GM19328 (cell line): ENCODE measurements around the gene LCN10.
"Not testable (repeated sequence)": the region's sequence is repeated elsewhere in the genome, so short reads cannot be mapped to it uniquely, and the experiment has no call there.

Experiments
- ATAC-seq: cut with Tn5 transposase; IDR thresholded peaks from one replicate; pipeline ENCODE4 v1.9.1; 2021; ENCODE audit warnings: mild to moderate bottlenecking, moderate library complexity; ENCODE audit not compliant: unreplicated experiment

LCN10 gene

DNA sequence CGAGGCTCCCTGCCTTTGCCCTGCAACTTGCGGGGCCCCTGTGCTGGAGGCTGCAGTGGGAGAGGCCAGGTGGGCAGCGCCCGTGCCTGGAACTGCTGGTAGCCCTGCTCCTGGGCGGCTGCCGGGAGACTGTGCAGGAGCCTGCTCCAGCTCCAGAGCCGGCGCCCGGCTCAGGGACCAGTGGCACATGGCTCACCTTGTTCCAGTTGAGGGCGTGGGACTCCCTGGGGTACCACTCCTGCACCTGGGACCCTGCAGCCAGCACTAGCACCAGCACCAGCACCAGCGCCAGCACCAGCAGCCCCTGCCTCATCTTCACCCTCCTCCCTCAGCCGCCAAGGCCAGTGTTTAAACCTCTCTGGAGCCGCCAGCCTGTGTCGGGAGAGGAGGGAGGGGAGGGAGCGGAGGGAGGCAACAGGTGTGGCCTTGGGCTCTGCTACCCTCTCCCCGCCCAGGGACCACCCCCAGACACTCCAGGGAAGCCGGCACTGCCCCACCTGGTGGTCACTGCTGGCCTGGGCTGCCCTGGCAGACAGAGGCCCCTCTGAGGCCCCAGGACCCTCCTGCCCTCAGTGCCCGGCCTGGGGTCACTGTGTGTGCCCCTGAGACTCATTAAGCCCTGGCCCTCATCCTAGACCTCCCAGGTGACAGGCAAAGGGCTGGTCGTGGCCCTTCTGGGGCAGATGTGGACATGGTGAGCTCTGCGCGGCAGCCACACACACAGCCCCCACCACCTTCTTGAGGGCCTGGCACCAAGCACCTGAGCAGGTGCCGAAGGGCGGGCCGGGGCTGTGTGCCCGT is at the start of gene LCN10:
TSS of gene LCN10 (minus strand) at position 350 of the 801 bp plus-strand sequence. CDS start at position 313, 37 bp downstream.
- ATAC-seq: no peak

DNA sequence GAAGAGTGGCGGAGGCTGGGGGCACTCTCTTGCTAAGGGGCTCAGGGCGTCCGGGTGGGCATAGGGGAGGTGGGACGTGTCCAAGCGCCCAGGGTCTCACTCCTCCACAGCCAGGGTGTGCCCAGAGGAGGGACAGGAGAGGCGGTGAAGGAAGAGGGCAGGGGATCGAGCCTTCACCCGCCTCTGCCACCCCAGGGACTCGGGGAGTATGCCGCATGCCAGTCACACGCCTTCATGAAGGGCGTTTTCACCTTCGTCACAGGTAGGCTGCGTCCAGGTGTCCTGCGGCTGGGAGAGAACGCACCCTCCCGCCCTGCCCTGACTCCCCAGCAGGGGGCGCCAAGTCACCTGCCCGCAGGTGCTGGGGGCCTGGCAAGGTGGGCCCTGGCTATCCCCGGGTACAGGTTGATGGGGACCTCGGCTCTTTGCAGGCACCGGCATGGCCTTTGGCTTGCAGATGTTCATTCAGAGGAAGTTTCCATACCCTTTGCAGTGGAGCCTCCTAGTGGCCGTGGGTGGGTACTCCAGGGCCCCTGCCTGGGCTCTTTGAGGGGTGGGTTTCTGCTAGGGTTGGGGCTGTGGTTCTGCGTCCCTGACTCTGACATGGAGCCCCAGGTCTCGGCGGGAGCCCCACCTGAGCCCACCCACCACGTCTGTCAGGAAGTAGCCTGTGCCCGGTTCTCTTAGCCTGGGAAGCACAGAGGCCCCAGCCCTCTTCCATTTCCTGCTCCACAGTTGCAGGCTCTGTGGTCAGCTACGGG is 49.0 kb upstream of the LCN10 start:
- no peak for ATAC-seq

DNA sequence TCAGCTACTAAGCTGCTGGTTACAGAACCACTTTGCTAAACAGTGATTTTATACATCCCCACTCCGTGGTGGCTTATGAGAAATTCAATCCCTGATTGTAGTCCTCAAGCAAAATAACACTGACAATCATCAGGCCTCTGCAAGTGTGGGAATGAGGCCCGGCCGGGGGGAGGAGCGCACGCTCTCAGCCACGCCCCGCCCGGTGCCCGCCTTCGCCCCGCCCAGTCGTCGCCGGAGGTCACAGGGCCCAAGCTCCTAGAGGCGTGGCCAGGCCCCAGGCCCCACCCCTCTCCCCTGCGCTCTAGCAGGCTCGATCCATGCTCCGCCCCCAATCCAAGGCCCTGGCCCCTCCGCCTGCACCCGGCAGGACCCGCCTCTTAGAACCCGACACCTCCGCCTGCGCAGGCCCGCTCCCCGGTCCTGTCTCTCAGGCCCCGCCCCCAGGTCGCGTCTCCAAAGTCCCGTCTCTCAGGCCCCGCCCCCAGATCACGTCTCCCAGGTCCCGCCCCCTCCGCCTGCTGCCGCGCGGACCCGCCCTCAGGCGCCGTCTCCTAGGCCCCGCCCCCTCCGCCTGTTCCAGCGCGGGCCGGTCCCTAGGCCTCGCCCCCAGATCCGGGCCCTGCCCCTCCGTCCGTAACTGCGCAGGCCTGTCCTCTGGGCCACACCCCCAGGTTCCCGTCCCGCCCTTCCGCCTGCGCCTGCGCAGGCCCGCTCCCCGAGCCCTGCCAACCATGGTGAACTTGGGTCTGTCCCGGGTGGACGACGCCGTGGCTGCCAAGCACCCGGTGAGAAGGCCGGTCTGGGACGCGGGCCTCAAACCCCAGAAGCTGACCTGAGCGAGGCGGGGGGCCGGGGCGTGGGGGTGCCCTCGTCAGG is 48.1 kb upstream of the LCN10 start, which contains the start of gene TMEM141:
TSS of gene TMEM141 (plus strand) at position 705 of the 876 bp plus-strand sequence. CDS start at position 732, 27 bp downstream.
- peak; percentile 84 for ATAC-seq

DNA sequence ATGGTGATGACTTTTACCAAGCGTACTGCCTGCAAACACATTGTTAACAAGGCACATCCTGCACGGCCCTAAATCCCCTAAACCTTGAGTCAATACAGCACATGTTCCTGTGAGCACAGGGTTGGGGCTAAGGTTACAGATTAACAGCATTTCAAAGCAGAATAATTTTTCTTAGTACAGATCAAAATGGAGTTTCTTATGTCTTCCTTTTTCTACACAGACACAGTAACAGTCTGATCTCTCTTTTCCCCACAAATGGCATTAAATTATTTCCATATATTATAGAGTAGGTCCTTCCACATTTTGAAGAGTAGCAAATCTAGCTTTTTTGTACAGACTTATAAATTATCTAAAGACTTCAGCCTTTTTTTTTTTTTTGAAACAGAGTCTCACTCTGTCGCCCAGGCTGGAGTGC is 46.8 kb upstream of the LCN10 start:
- no peak for ATAC-seq

DNA sequence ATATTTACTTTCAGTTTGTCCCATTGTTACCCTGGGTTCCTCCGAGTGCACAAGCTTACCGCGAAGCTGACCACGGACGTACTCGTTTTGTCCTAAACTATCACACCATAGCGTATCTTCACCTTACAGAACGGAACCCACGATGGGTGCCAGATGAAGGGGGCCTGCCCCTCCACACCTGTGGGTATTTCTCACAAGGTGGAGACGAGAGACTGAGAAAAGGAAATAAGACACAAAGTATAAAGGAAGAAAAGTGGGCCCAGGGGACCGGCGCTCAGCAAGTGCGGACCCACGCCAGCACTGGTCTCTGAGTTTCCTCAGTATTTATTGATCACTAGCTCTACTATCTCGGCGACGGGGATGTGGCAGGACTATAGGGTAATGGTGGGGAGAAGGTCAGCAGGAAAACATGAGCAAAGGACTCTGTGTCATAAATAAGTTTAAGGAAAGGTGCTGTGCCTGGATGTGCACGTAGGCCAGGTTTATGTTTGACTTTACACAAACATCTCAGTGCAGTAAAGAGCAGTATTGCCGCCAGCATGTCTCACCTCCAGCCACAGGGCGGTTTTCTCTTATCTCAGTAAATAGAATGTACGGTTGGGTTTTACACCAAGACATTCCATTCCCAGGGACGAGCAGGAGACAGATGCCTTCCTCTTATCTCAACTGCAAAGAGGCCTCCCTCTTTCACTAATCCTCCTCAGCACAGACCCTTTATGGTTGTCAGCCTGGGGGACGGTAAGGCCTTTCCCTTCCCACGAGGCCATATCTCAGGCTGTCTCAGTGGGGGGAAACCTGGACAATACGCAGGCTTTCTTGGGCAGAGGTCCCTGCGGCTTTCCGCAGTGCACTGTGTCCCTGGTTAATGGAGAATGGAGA is 46.1 kb upstream of the LCN10 start:
- not testable (repeated sequence) for ATAC-seq

DNA sequence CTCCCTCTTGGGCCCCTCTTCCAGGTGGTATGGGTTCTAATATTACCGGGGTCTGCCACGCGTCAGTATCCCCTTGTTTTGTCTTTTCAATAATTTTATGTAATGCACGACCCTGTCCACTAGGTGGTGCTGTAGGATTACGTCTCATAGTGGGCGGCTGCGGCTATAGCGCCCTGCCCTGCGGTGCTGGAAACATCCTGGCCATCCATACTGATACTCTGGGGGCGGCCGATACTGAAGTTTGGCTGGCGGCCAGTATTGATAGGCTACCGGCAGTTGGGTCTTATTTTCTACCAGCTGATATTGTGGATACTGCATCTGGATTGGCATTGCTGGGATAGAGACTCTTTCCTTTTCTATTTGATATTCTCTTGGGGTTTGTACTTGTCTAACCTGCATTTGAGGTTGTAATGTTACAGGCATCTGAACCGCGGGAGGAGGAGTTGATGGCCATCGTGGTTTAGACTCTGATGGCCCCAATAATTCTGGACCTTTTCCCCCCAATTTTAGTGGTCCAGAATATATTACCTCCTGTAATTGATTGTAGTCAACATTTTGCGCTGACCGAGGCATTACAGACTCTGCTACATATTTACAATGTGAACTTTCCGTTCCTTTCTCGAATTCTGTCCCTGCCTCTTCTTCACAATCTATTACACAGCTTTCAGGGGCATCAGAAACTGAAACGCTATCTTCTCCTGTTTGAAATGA is 45.1 kb upstream of the LCN10 start:
- no peak for ATAC-seq

DNA sequence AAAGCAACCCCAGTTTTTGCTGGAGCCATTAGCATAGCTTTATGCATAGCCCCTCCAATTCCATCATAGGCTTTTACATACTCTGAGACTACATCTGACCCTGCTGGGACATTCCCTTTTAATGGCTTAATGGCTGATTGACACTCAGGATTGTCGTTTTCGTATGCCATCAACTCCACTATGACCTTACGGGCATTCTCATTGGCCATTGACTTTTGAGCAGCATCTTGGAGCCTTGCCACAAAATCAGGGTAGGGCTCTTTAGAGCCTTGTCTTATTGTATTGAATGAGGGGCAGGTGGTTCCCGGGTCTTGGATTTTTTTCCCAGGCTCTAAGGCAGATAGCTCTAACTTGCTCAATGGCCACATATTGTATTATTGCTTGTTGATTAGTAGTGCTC is 44.2 kb upstream of the LCN10 start:
- not testable (repeated sequence) for ATAC-seq

DNA sequence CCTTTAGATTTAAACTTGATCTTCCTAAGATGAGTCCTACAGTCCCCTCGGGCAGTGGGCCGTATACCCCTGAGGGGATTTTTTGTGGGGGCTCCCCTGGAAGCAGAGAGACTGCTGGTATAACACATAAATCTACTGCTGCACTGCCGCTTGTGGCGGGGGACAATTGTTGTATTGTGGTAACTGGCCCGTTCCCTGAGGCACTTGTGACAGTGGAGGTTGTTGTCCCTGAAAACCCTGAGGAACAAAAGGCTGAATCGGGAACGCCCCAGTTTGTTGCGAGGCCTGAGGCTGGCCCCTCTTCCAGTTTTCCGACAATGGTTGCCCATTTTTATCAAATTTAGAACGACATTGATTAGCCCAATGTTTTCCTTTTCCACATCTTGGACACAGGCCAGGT is 43.7 kb upstream of the LCN10 start:
- no peak for ATAC-seq

DNA sequence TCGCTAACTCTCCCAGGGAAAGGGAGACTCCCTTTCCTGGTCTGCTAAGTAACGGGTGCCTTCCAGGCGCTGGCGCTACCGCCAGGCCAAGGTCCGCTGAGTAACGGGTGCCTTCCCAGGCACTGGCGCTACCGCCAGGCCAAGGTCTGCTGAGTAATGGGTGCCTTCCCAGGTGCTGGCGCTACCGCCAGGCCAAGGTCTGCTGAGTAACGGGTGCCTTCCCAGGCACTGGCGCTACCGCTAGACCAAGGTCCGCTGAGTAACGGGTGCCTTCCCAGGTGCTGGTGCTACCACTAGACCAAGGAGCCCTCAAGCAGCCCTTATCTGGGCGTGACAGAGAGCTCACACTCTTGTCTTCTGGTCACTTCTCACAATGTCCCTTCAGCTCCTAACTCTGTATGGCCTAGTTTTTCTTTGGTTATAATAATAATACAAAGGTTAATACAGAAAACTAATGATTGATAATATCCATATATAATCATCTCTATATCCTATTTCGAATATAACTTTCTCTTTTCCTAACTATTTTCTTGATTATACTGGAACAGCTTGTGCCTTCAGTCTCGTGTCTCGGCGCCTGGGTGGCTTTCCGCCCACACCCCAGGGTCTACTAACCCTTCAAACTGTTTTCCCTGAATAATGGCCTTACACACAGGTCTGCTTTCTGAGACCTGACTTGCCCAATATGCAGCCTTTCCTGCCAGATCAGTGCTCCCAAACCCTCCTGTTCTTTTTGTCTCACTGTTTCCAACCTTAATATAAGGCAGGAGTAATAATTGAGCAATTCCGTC is 43.0 kb upstream of the LCN10 start:
- not testable (repeated sequence) for ATAC-seq

DNA sequence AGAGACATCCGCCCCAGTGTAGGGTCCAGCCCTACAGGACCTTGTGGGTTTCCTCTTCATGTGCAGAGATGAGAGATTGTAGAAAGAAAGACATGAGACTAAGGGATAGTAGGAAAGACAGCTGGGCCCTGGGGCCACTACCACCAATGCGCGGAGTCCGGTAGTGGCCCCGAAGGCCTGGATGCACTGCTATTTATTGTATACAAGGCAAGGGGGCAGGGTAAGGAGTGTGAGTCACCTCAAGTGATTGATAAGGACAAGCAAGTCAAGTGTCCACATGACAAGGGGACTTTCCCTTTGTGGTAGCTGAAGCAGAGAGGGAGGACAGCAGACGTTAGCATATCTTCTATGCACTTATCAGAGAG is 42.2 kb upstream of the LCN10 start:
- ATAC-seq: no peak

DNA sequence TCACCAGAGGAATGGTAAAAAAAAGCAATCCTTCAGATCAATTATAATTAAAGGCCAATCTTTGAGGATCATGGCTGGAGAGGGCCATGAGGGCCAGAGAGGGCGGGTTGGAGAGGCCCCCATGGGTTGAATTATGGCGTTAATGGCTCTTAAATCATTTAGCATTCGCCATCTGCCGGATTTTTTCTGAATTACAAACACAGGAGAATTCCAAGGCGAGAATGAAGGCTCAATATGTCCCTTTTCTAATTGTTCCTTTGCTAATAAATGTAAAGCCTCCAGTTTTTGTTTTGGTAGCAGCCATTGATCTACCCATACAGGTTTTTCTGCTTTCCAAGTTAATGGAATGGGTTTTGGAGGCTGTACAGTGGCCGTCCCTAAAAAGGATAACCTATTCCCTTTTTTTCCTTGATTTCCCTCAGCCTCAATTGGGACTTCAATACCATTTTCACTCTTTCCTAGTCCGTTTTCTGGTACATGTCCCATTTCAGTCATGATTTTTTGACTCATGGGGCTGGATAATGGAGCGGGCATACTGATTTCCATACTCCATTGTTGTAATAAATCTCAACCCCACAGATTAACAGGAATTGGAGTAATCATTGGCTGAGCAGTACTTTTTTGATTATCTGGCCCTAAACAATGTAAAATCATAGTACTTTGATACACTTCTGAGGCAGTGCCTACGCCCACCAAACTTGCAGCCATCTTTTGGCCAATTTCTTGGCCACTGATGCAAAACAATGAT is 41.7 kb upstream of the LCN10 start:
- ATAC-seq: no peak

DNA sequence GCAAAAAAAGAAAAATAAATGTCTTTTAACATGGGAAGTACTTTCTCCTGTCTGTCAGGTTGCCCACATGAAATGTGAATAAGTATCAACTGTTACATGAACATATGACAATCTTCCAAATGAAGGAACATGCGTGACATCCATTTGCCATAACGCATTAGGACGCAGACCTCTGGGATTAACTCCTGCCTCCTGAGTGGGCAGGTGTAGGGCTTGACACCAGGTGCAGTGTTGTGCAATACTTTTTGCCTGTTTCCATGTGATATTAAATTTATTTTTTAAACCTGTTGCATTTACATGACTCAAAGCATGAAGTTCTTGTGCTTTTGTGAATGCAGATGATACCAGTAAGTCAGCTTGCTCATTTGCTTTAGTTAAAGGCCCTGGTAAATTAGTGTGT is 39.7 kb upstream of the LCN10 start:
- no peak for ATAC-seq

DNA sequence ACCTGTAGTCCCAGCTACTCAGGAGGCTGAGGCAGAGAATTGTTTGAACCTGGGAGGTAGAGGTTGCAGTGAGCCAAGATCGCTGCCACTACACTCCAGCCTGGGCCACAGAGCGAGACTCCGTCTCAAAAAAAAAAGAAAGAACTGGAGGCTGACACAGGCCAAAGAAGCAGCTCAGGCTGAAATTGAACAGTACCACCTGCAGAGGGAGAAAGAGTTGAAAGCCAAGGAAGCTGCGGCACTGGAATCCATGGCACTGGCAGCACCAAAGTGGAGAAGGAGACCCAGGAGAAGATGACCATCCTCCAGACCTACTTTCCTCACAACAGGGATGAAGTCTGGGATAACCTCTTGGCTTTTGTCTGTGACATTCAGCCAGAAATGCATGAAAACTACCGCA is 37.1 kb upstream of the LCN10 start:
- ATAC-seq: no peak

DNA sequence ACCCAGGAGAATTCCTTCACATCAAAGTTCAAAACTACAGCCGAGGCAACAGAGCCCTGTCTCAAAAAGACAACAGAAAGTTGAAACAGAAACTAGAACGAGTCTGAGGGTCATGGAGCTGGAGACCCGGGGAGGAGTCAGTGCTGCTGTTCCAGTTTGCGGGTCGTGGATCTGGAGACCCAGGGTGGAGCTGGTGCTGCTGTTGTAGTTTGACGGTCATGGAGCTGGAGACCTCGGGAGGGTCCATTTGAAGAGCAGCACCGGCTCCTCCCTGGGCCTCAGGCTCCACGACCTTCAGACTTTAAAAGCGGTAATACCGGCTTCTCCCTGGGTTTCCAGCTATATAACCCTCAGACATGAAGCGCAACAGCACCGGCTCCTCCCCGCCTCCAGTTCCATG is 34.6 kb upstream of the LCN10 start:
- ATAC-seq: no peak

DNA sequence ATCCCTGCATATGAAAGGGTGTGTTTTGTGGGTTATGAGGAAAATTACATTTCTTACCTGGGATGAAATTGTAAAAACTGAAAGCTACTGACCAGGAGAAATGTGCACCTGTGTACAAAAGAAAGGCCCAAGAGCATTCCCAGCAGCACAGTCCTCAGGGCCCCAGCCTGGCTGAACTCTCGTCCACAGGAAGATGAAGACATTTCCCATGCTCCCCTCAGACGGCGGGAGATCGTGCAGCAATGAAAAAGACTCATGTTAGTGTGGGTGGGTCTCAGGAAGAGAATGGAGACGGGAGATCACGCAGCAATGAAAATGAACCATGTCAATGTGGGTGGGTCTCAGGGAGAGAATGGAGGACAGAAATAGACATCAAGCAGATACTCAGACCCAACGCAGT is 34.2 kb upstream of the LCN10 start:
- ATAC-seq: no peak

DNA sequence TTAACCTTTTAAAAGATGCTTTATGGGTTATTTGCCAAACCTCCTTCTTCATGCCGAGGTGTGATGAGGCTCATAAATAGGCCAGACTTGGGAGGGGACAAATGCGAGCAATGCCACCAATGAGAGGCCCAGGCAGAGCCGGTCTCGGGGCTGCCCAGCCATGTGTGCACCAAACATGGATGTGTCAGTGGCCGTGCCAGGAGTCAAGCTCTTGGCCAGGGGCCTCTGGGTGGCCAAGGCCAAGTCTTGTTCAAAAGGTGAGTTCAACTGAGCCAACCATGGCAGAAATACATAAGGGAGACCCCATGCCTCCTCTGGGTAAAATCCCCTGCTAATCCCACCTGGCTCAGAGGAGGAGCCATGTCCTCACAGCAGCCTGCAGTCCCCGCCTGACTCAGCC is 32.5 kb upstream of the LCN10 start:
- no peak for ATAC-seq

DNA sequence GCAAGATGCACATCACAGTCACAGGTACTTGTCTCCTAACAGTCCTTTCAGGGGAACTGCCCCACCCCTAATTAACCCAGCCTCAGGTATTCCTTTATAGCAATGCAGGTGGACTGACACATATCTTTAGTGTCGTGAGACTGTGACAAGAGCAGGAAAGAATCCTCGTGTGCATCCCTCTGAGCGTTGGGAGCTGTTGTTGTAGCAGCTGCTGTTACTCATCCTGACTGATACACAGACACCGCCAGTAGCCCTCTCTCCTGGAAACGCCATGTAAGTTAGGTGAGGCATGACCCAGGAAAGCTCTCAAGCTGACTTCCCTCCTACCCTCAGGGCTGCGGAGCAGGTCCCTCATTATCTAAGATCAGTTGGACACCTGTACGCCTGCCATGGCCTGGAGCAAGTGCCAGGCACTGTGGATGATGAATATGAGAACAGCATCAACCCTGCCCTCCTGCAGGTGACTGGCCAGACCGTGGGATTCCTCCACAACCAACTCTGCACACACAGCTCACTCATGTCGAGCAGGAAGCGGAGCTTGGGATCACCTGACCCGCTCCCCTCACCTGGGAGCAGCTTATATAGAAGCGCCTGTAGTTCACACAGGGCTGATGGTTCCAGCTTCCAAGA is 31.8 kb upstream of the LCN10 start:
- ATAC-seq: no peak
